Embryonic facial prominence (tissue), 1 donor: Measurements from ENCODE around the gene DOCK4.

Experiments
- DNase-seq: peaks from one replicate; pipeline ENCODE4 v3.0.0-alpha.2; 2016; ENCODE audit errors: extremely low spot score

Gene DOCK4

DNA sequence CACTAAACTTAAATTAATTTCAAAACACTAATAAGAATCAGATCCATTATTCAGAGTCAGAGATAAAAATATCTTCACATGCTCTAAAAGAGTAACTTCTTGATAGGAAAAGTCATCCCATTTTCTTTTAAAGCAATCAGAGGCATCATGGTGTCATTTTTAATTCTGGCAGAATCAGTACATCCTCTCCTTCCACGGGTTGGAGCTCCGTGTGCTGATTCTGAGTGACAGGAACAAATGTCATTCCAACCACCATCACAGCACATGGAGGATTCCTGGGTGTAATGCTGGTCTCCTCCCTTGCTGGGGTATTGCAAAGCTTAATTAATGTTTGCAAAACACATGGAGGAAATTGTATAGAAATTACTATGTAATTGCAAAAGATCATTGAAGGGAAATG lies 529.4 kb downstream of the DOCK4 start:
- DNase-seq, result no peak
